SHP77 treated with DMSO at 0.1 percent for 48 hours (cell line): ENCODE data around the gene EIF5.
A peak's percentile ranks its signal among the peaks of the same experiment; 100 is the strongest.

Experiments
- DNase-seq: peaks from one replicate; lab custom pipeline; 2025; lab: John Stamatoyannopoulos, UW

Gene EIF5

GRCh38 chr14:103333754-103334643, at the start of gene EIF5:
TSS of gene EIF5 (plus strand) at chr14:103334237. CDS start at chr14:103335861, 1,624 bp downstream.
- DNase-seq = peak; percentile 94

- DNase-seq = no peak
Measured at GRCh38 chr14:103284574-103285467, 49.2 kb upstream of the EIF5 start.

GRCh38 chr14:103286460-103286859, 47.6 kb upstream of the EIF5 start:
- no peak for DNase-seq

GRCh38 chr14:103286968-103287850, 46.8 kb upstream of the EIF5 start:
- no peak for DNase-seq

GRCh38 chr14:103288076-103288766, 45.8 kb upstream of the EIF5 start:
- no peak for DNase-seq

GRCh38 chr14:103290056-103290455, 44.0 kb upstream of the EIF5 start:
- no peak for DNase-seq

- DNase-seq = no peak
Measured at GRCh38 chr14:103290494-103290893, 43.5 kb upstream of the EIF5 start.

- DNase-seq = no peak
Measured at GRCh38 chr14:103290961-103291360, 43.1 kb upstream of the EIF5 start.

GRCh38 chr14:103292426-103293374, 41.3 kb upstream of the EIF5 start:
- DNase-seq = no peak

- DNase-seq = no peak
Measured at GRCh38 chr14:103293465-103293864, 40.6 kb upstream of the EIF5 start.

- DNase-seq = no peak
Measured at GRCh38 chr14:103294091-103294490, 39.9 kb upstream of the EIF5 start.

- DNase-seq = no peak
Measured at GRCh38 chr14:103296007-103296406, 38.0 kb upstream of the EIF5 start.

GRCh38 chr14:103296987-103297386, 37.0 kb upstream of the EIF5 start:
- no peak for DNase-seq

- DNase-seq = no peak
Measured at GRCh38 chr14:103298620-103299019, 35.4 kb upstream of the EIF5 start.

- no peak for DNase-seq
Measured at GRCh38 chr14:103301512-103302354, 32.3 kb upstream of the EIF5 start.

- DNase-seq = no peak
Measured at GRCh38 chr14:103302966-103303365, 31.1 kb upstream of the EIF5 start.

GRCh38 chr14:103304706-103305105, 29.3 kb upstream of the EIF5 start:
- no peak for DNase-seq

GRCh38 chr14:103308717-103309616, 25.1 kb upstream of the EIF5 start:
- no peak for DNase-seq
